Hippocampal formation (tissue), 2 donors: Measurements from ENCODE around the gene LRRC3.

Experiments used
- DNase-seq, 2 donors: peaks; one replicate each; lab custom pipeline; 2025; lab: John Stamatoyannopoulos, UW

Gene LRRC3

DNA sequence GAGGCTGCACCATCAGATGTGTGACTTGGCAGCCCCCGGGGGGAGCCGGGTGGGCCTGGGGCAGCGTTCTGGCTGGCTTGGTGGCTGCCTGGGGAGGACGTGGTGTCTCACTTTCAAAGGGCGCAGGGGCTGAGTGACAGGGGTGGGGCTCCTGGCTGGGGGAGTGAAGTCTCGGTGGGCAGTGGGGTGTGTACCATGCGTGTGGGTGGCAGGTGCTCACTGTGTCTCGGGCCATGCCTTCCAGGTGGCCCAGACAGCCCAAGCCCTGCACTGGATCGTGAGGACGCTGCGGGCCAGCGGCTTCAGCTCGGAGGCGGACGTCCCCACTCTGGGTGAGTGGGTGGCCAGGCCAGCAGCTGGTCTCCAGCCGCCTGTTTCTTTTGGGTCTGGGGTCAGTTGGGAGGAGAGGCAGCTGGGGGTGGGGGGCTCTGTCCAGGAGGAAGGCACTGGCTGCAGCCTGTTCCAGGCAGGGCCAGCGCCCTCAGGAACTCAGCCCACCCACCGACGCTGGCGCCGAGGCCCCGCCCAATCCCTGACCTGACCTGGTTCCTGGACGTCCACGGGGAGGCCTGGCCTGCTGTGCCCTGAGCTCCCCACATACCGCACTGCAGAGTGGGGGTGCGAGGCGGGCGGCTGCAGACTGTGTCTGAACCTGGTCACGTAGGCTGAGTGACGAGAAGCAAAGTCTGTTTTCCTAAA lies 30.6 kb upstream of the LRRC3 start:
- no peak for DNase-seq

DNA sequence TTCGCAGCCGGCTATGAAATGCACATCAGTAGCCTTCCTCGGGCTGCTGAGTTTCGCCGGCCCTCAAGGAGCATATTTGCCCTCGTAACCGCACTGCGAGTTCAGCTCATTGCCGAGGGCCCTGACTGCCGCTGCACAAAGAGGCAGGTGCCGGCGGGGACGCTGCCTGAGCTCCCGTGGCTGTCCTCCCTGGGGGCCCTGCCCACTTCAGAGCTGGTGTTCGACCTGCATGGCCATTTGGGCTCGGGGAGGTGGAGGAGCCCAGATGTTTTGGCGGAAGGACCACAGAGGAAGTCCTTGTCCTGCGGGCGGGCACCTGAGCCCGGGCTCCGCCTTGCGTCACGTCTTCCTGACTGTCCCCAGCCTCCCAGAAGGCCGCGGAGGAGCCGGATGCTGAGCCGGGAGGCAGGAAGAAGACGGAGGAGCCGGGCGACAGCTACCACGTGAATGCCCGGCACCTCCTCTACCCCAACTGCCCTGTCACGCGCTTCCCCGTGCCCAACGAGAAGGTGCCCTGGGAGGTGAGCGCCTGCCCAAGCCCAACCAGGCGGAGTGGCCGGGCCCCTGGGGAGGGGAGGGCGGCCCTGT lies 29.9 kb upstream of the LRRC3 start:
- no peak for DNase-seq

DNA sequence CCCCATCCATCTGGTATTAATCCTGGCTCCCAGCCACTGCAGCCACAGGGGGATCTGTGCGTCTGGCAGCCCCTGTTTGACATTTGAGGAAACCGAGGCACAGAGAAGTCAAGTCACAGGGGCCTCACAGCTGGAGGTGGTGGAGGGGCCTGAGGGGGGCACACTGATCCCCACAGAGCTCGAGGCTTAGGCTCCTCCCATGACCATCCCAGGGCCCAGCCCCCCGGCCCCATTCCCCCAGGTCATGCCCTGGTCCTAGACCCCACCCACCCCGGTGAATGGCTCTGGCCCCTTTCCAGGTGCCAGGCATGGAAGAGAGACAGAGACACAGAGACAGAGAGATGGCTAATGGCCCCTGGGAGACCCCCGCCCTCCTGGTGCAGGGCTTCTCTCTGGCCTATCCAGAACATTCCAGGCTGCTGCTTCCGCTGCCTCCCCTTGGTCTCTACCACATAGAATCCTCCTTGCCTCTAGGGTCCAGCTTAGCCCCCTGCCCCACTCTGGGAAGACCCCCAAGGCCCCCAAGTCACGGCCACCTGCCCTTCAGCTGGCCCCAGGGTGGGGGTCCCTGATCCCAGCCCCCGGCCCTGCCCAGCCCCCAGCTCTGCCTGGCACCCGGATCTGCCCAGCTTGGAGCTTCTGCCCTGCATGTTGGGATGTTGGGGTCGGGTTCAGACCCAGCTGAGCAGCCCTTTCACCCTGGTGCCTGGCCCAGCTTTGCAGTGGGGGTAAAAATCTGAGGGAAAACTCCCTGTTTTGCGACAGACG lies 29.2 kb upstream of the LRRC3 start:
- DNase-seq = no peak

DNA sequence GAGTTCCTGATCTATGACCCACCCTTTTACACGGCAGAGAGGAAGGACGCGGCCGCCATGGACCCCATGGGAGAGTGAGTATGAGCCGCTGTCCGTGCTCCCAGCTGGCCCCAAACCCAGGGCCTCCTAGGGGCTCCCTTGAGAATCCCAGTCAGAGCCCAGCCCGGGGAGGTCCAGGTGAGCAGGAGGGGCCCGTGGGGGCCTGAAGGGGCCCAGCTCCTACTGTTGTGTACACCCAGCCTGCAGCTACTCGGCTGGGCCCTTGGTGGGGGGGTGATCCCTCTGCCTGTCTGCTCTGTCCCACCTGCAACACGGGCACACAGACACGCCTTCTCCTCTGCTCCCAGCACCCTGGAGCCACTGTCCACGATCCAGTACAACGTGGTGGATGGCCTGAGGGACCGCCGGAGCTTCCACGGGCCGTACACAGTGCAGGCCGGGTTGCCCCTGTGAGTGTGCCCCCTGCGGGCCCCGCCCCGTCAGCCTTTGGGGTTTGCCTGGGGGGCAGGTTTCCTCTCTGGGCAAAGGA lies 28.6 kb upstream of the LRRC3 start:
- no peak for DNase-seq

DNA sequence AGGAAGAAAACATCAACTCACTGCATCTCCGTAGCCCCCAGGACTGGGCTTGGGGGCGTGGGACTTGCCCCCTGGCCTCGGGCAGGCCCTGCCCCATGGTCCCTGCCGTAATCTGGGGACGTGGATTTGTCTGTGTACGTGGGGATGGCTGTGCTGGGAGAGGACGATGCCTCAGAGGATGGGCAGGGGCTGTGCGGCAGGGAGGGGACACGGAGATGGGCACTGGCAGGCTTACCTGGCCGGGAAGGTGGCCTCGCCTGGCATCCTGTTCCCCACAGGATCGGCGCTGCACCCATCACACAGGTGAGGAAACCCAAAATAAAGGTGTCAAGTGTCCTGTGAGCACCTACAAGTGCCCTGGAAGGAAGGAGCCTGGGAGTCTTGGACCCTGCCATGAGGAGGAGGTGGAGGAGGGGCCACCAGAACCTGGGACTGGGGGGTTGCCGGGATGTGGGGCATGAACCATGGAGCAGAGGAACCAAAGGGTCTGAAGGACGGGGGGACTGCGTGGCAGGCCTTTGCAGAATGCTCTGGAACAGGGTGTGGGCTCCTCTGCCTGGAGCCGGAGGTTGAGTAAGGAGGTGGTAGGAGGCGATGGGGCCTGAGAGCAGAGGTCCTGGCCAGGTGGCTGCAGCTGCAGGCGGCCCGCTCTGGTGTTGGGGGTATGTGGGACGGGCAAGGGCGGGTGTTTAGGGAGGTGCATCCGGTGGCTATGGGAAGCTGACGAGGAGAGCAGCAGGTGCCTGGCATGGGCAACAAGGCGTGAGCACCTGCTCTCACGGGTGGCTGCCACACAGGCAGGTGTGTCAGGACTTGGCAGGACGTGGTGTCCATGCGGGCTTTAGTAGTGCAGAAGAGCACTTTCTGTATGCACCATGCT lies 27.8 kb upstream of the LRRC3 start:
- no peak for DNase-seq

DNA sequence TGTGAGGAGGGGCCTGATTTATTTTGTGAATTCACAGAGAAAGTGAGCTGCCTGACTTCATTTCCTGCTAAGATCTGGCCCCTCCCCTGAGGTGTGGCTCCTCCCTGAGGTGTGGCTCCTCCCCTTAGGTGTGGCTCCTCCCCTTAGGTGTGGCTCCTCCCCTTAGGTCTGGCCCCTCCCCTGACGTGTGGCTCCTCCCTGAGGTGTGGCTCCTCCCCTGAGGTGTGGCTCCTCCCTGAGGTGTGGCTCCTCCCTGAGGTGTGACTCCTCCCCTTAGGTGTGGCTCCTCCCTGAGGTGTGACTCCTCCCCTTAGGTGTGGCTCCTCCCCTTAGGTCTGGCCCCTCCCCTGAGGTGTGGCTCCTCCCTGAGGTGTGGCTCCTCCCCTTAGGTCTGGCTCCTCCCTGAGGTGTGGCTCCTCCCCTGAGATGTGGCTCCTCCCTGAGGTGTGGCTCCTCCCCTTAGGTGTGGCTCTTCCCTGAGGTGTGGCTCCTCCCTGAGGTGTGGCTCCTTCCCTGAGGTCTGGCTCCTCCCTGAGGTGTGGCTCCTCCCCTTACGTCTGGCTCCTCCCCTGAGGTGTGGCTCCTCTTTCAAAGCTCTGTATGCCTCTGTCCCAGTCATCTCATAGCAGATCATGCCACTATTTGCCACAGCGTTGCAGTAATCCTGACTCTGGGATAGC lies 26.9 kb upstream of the LRRC3 start:
- no peak for DNase-seq

DNA sequence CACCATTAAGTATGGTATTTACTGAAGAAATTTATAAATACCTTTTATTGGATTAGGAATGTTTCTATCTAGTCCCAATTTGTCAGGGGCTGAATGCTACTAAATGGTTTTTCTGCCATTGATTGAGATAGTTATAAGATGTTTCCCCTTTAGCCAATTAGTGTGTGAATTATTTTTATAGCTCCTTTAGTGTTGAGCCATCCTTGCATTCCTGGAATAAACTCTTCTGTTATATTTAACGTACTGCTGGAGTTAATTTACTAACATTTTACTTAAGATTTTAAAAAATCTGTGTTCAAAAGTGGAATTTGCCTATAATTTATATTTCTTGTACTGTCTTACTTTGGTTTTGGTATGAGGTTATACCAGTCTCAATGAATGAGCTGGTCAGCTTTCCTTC lies 25.4 kb upstream of the LRRC3 start:
- DNase-seq = no peak

DNA sequence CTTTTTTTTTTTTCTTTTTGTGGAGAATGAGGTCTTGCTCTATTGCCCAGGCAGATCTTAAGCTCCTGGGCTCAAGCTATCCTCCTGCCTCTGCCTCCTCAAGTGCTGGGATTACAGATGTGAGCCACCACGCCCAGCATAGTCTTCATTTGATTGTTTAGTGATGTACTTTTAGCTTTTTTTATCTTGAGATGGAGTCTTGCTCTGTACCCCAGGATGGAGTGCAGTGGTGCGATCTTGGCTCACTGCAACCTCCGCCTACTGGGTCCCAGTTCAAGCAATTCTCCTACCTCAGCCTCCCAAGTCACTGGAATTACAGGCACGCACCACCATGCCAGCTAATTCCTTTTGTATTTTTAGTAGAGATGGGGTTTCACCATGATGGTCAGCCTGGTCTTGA lies 24.0 kb upstream of the LRRC3 start:
- no peak for DNase-seq

DNA sequence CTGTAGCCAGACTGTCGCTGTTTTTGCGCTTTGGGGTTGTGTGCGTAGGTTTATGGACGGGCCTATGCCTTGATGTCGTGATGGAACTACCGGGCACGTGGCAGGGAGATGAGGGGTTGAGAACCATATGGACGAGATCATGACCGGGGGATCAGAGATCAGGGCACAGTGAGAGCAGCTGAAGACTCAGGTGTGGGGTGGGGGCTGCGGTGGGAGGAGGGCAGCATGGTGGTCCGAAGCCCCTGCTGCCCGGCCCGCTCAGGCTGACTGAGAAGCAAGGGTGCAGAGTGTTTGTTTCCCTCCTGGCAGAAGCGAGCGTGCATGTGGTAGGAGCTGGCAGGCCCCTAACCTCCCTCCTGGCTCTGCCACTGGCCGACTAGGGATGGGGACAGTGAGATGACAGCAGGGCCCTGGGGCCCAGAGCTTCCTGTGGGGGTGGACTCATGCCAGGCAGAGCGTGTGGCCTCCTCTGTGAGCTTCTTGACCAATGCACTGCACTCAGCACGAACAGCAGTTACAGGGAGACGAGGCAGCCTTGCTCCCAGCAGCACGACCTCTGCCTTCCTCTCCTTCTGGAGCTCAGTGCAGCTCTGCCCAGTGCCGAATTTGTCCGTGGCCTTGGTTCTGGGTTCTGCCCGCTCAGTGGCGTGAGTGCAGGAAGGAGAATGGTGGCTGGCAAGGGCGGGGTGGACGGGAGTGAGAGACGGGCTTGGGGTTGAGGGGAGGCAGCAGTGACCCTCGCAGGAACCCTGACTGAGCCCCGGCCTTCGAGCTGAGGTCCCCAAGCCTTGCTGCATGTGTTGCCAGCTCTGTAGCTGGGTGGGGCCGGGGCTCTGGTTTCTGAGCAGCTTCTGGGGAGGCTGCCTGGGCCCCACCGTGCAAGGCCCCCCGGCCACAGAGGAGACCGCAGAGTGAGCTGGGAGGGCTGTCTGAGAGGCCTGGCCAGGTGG lies 22.2 kb upstream of the LRRC3 start:
- no peak for DNase-seq

DNA sequence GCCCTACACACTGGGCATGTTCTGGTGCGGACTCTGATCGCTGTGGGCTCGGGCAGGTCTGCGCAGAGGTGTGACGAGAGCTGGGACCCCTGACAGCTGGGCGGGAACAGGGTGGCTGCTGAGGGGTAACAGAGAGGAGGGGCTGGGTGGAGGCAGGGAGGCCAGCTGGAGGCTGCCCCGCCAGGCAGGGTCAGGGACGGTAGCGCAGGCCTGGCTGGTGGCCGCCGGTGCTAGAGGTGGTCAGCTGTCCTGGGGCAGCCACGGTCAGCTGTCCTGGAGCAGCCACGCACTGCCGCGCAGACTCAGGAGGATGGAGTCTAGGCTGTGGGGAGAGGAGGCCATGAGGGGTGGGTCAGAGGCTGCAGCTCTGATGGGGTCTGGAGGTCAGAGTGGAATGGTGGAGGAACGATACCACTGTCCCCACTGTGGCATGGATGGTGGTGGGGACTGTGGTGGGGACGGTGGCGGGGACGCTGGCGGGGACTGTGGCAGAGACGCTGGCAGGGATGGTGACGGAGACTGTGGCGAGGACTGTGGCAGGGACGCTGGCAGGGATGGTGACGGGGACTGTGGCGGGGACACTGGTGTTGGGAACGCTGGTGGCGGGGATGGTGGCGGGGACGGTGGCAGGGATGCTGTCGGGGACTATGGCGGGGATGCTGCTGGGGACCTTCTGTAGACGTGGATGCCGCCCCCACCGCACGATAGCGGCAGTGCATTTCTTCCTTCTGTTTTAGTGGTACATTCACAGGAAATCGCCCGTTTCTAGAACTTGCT lies 21.3 kb upstream of the LRRC3 start:
- no peak for DNase-seq

DNA sequence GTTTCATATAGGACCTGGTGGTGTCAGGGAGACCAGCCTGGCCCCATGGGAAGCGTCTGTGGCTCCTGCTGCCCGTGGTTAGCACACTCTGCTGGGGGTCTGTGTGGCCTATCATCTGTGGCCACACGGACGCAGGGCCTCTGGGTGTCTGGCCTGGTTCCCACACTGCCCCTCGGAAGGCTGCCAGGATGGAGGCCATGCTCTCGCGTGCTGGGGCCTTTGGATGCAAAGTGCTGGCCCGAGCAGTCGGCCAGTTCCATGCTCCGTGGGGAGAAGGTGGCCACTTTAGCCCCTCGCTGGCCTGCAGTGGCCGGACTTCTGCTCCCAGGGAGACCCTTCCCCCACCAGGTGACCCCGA lies 20.8 kb upstream of the LRRC3 start:
- DNase-seq = no peak

DNA sequence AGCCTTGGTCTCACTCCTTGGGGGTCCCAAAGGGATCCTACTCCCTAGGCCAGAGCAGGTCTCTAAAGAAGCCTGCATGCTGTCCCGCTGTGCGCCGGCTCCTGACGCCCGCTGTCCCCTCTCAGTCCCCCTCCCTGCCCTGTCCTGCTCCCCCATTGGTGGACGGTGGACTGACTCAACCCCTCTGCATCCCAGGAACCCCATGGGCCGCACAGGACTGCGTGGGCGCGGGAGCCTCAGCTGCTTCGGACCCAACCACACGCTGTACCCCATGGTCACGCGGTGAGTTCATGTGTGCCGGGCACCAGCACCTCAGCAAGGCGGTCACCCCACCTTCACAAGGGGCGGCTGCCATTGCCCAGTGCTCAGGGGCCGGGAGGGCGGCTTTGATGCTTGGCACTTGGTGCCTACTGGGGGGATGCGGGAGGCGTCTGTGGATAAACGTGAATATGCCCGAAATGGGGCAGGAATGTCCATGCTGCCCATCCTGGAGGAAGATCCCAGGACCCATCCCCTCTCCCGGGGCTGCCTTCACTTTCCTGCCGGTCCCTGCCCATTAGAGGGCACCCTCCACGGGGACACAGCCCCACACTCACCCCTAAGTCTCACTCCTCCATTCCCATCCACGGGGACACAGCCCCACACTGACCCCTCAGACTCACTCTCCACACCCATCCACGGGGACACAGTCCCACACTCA lies 20.2 kb upstream of the LRRC3 start:
- no peak for DNase-seq

DNA sequence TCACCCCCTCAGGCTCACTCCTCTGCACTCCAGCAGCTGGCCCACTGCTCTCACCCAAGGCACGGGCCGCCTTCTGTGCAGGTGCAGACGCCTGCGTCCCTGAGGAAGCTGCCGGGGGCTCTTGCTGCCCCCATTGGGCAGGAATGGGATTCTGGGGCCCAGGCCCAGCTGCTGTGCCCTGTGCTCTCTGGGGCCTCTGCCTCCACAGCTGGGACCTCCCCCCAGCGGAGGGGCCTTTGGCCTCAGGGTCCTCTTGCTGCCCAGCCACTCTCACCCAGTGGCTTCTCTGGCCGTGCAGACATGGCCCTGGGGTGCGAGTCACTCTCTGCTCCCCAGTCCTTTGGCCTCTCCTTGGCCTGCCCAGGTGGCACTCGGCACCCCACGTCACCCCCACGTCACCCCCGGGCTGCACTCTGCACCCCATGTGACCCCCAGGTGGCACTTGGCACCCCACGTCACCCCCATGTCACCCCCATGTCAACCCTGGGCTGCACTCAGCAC lies 19.1 kb upstream of the LRRC3 start:
- DNase-seq = no peak

DNA sequence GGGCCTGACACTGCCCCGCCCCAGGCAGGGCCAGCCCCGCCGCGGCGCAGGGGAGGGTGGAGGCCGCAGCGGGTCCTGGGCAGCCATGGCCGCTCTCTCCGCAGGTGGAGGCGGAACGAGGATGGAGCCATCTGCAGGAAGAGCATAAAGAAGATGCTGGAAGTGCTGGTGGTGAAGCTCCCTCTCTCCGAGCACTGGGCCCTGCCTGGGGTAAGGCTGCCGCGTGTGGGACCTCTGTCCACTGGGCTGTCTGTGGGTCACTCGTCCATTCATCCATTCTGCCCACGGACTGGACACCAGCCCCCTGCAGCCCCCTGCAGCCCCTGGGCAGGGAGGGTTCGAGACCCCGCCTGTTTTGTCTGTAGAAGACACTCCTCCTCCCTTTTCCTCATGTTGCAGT lies 18.4 kb upstream of the LRRC3 start:
- DNase-seq = no peak

DNA sequence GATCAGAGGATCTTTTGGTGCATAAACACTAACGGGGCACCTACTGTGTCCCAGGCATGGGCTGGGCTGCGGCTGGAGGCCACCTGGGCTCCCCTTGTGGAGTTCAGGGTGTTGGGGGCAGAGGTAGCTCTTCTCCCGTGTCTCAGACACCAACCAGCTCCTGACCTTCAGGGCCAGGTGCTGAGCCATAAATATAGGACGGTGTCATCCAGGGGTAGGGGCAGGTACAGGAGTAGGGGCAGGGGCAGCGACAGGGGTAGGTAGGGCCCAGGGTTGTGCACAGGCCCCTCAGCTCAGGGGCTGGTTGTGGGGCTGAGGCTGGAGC lies 18.0 kb upstream of the LRRC3 start:
- DNase-seq = no peak

DNA sequence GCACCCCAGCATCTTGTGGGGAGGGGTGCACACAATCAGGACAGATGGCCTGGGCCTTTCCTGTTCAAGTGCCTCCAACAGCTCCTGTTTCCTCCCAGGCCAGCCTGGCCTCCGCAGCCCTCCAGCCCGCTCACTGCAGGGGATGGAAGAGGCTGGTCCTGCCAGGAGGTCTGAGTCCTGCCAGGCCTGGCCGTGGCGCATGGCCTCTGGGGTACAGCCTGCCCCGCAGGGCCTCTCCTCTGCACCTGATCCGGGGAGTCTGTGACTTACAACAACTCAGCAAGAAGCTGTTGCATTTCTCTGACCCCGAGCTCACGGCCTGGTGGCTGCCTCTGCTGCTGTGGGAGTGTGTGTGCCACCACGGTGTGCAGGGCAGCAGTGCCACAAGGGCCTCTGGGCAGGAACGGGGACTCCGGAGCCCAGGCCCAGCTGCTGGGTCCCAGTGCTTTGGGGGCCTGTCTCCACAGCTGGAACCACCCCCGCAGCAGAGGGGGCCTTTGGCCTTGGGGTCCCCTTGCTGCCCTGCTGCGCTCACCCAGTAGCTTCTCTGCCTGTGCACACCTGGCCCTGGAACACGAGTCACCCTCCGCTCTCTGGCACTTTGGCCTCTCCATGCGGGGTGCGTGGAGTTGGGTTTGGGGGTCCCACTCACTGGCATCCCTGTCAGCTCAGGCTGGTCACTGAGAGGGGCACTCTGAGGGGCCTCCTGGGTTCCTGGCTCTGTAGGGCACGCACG lies 17.4 kb upstream of the LRRC3 start:
- no peak for DNase-seq

DNA sequence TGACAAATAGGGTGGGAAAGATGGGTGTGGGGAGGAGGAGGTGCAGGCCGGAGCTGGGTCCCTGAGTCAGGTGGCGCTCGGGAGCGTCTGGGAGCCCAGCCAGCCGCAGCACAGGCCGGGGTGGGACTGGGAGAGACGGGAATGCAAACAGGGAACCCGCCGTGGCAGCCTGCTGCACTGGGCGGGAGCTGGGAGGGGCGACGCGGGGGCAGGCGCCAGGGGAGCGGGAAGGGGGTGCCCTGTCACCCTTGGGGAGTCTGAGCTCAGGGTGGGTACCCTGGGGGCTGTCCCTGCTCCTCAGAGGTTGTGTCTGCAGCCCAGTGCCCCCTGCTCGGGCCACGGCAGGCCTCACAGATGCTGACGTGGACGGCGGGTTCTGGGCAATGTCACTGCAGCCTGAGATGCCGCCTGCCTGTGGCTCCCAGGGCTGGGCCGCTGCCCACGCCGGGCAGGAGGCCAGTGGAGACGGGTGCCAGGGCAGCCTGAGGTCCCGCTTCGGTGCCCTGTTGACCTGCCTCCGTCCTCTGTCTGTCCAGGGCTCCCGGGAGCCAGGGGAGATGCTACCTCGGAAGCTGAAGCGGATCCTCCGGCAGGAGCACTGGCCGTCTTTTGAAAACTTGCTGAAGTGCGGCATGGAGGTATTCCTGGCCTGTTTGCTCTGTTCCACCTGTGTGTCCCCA lies 16.6 kb upstream of the LRRC3 start:
- no peak for DNase-seq

DNA sequence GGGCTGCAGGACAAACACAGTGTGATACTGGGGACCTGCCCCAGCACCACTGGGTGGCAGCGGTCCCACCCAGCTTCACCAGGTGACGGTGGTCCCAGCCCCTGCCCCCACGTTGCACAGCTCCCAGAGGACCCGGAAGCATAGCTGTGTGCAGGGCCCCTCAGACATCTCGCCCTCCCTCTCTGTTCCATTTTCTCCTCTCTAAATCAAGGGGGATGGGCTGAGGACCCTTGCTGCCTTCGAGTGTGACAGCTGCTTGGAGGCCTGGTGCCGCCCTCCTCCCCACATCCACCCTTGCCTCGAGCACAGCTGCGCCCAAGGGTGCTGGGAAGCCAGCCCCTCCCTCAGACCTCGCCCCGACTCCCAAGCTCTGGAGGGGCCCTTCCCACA lies 16.1 kb upstream of the LRRC3 start:
- no peak for DNase-seq
